ENCODE measurements around the gene GPR78. TPM values are rescaled to one million over a fixed set of nuclear protein-coding genes. Genes with fewer than 3 reads are reported as not detected.

GPR78 gene
- polyA plus RNA-seq, 3 donors: not detected

DNA sequence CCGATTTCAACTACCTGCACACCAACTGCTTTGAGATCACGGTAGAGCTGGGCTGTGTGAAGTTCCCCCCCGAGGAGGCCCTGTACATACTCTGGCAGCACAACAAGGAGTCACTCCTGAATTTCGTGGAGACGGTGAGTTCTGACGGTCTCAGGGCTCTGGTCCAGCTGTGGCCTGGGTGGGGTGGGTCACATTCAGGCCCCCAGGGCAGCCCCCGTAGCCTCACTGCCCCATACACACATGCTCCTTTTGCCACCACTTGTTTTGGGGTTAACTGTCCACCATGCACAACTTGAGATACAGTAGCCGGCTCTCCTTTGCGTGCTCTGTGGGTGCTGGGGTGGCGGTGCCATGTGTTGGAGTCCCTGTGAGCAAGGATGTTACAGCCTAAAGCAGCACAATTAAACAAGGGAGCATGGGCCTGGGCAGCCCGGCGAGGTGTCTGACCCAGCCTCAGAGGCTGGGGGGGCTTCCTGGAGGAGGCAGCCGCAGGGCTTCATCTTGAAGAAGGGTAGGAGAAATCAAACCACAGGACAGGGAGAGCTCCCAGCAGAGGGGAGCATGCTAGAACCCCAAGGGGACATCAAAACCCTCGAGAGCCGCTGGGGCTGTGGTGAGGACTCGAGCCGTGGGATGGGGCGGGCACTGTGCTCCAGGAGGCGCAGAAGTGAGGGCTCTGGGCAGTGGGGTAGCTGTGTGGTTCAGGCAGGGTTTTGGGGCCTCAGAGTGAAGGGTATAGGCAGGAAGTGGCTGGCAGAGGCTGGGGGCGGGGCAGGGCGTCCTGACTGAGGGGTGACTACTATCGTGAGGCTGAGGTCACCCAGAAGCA is 34.4 kb downstream of the GPR78 start:
- Histone ChIP-seq H3K4me1 (ENCODE audit: control insufficient read depth in 1 of 2, insufficient read depth in 2 of 2, low read length in 2 of 2) (no peaks in the 10 kb centered on the region), H3K27ac (ENCODE audit: low read depth in 1 of 2, low read length in 2 of 2) (no peak overlapping the region), H3K79me2 (ENCODE audit: insufficient read depth, low read length) (no peaks in the 10 kb centered on the region), H4K20me1 (ENCODE audit: insufficient read depth, low read length) (no peaks in the 10 kb centered on the region), H3K4me2 (replicated peaks; ENCODE audit: extremely low read depth, low read length, poor library complexity, severe bottlenecking) (no peak overlapping the region), H2AFZ (ENCODE audit: insufficient read depth, low read depth, low read length, poor library complexity, severe bottlenecking) (no peak overlapping the region), H3K9ac (ENCODE audit: insufficient read depth, low read length, poor library complexity, severe bottlenecking) (no peak overlapping the region), H3K9me3 (replicated peaks in 1 of 2; ENCODE audit: control insufficient read depth in 1 of 2, insufficient read depth in 1 of 2, low read length in 2 of 2) (no peaks in the 10 kb centered on the region), H3K27me3 (ENCODE audit: control insufficient read depth in 2 of 2, insufficient read depth in 2 of 2, low read length in 2 of 2) (no peaks in the 10 kb centered on the region), H3K36me3 (replicated peaks in 1 of 2; ENCODE audit: control insufficient read depth in 1 of 2, insufficient read depth in 2 of 2, low read length in 2 of 2) (no peaks in the 10 kb centered on the region), H3K4me3 (replicated peaks in 1 of 3; ENCODE audit: low read depth in 2 of 3, low read length in 3 of 3) (no peak overlapping the region)
- no peak overlapping the region for H3K4me3 Mint-ChIP-seq
- DNase-seq: no peak
- H3K9me3 Mint-ChIP-seq: peaks cover 0 to 3% (median 0%) of the 10 kb centered on the region in 7 donors
- no peak overlapping the region for H3K27ac Mint-ChIP-seq
- 65% methylated on average over 21 of the region's 22 CpGs for WGBS (ENCODE audit: insufficient coverage)
- peaks cover 2 to 7% (median 3%) of the 10 kb centered on the region in 3 donors for H3K27me3 Mint-ChIP-seq (ENCODE audit: low read depth in 3 of 3)
- TF ChIP-seq, protein P1, sequence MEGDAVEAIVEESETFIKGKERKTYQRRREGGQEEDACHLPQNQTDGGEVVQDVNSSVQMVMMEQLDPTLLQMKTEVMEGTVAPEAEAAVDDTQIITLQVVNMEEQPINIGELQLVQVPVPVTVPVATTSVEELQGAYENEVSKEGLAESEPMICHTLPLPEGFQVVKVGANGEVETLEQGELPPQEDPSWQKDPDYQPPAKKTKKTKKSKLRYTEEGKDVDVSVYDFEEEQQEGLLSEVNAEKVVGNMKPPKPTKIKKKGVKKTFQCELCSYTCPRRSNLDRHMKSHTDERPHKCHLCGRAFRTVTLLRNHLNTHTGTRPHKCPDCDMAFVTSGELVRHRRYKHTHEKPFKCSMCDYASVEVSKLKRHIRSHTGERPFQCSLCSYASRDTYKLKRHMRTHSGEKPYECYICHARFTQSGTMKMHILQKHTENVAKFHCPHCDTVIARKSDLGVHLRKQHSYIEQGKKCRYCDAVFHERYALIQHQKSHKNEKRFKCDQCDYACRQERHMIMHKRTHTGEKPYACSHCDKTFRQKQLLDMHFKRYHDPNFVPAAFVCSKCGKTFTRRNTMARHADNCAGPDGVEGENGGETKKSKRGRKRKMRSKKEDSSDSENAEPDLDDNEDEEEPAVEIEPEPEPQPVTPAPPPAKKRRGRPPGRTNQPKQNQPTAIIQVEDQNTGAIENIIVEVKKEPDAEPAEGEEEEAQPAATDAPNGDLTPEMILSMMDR (IDR thresholded peaks at IDR 0.05): no peak
- intact Hi-C loops (cut with micrococcal nuclease): no loop called here
- no peaks in the 10 kb centered on the region for H3K36me3 Mint-ChIP-seq
- H3K4me1 Mint-ChIP-seq: no peaks in the 10 kb centered on the region

DNA sequence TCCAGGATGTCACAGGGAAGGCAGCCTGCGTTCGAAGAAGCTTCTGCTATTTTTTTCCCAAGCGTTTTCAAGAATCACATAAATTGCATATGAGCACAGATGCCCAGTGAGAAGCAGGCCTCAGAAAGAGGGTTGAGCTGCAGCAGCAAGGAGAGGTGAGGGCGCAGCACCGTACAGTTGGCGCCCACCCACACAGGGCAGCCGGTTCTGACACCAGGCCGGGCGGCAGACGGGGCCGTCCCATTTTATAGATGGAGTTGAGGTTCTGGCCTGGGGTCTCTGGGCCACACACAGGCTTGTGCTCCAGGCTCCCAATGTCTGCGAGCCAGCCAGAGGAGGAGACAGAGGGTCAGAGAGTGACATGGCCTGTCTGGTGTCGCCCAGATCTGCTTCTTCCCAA is 35.2 kb downstream of the GPR78 start:
- Histone ChIP-seq H3K4me1 (ENCODE audit: control insufficient read depth in 1 of 2, insufficient read depth in 2 of 2, low read length in 2 of 2) (no peaks in the 10 kb centered on the region), H4K20me1 (ENCODE audit: insufficient read depth, low read length) (no peaks in the 10 kb centered on the region), H3K27ac (ENCODE audit: low read depth in 1 of 2, low read length in 2 of 2) (no peak overlapping the region), H3K36me3 (replicated peaks in 1 of 2; ENCODE audit: control insufficient read depth in 1 of 2, insufficient read depth in 2 of 2, low read length in 2 of 2) (no peaks in the 10 kb centered on the region), H3K4me2 (replicated peaks; ENCODE audit: extremely low read depth, low read length, poor library complexity, severe bottlenecking) (no peak overlapping the region), H3K27me3 (ENCODE audit: control insufficient read depth in 2 of 2, insufficient read depth in 2 of 2, low read length in 2 of 2) (no peaks in the 10 kb centered on the region), H3K9ac (ENCODE audit: insufficient read depth, low read length, poor library complexity, severe bottlenecking) (no peak overlapping the region), H3K9me3 (replicated peaks in 1 of 2; ENCODE audit: control insufficient read depth in 1 of 2, insufficient read depth in 1 of 2, low read length in 2 of 2) (no peaks in the 10 kb centered on the region), H2AFZ (ENCODE audit: insufficient read depth, low read depth, low read length, poor library complexity, severe bottlenecking) (no peak overlapping the region), H3K4me3 (replicated peaks in 1 of 3; ENCODE audit: low read depth in 2 of 3, low read length in 3 of 3) (no peak overlapping the region), H3K79me2 (ENCODE audit: insufficient read depth, low read length) (no peaks in the 10 kb centered on the region)
- H3K36me3 Mint-ChIP-seq: no peaks in the 10 kb centered on the region
- no peak overlapping the region for H3K4me3 Mint-ChIP-seq
- no peaks in the 10 kb centered on the region for H3K4me1 Mint-ChIP-seq
- no peak overlapping the region for H3K27ac Mint-ChIP-seq
- DNase-seq: no peak
- intact Hi-C loops (cut with micrococcal nuclease): no loop called here
- H3K27me3 Mint-ChIP-seq (ENCODE audit: low read depth in 3 of 3): peaks cover 2 to 5% (median 2%) of the 10 kb centered on the region in 3 donors
- H3K9me3 Mint-ChIP-seq: peaks cover 0 to 3% (median 0%) of the 10 kb centered on the region in 7 donors
- TF ChIP-seq, protein P1 (IDR thresholded peaks at IDR 0.05): no peak
- WGBS (ENCODE audit: insufficient coverage): 90% methylated on average over 5 of the region's 13 CpGs
